K562 (cell line): ENCODE measurements around the gene CCT5. TPM values are rescaled to one million over a fixed set of nuclear protein-coding genes. Genes with fewer than 3 reads are reported as not detected.
A peak's percentile ranks its signal among the peaks of the same experiment; 100 is the strongest.

ENCODE experiments used
- CTCFL ChIP-seq: IDR thresholded peaks from 2 replicates; pipeline ENCODE4 v1.6.1; 2011; ENCODE audit warnings: borderline replicate concordance, low read depth, mild to moderate bottlenecking, moderate library complexity, low read length; ENCODE audit not compliant: insufficient read depth, poor library complexity, severe bottlenecking
- JUND ChIP-seq, 2 experiments: IDR thresholded peaks; 2 replicates in 1 of 2; 3 replicates in 1 of 2; pipeline ENCODE4 v1.6.1; 2011; ENCODE audit warnings: borderline replicate concordance in 2 of 2, low read depth in 2 of 2, low read length in 2 of 2, improper control_type of control experiment in 1 of 2, missing biosample characterization in 1 of 2, missing genetic modification characterization in 1 of 2, missing genetic modification reagents in 1 of 2
- KLF10 ChIP-seq: fragments of 250-450 bp; sonication (Bioruptor Pico); IDR thresholded peaks from 2 replicates; pipeline ENCODE4 v1.6.1; 2021; ENCODE audit warnings: matching md5 sums
- POLR2AphosphoS5 ChIP-seq: IDR thresholded peaks from 2 replicates; pipeline ENCODE4 v1.6.1; 2011; ENCODE audit warnings: mild to moderate bottlenecking, low read depth, low read length, moderate library complexity; ENCODE audit not compliant: control insufficient read depth, insufficient read depth
- RCOR1 ChIP-seq, 2 experiments: IDR thresholded peaks; 2 replicates each; pipeline ENCODE4 v1.6.1; 2012; ENCODE audit warnings: low read depth in 2 of 2, low read length in 2 of 2, borderline replicate concordance in 1 of 2, improper control_type of control experiment in 1 of 2
- SMARCA4 ChIP-seq: fragments of 450-650 bp; IDR thresholded peaks from 2 replicates; pipeline ENCODE4 v1.6.1; 2016
- TGIF2 ChIP-seq: sonication (generic); formaldehyde crosslinking; IDR thresholded peaks from 2 replicates; pipeline ENCODE4 v1.8.1; 2022; ENCODE audit warnings: mild to moderate bottlenecking, missing genetic modification reagents, moderate library complexity
- ZBED1 ChIP-seq: IDR thresholded peaks from 2 replicates; pipeline ENCODE4 v1.6.1; 2014
- polyA plus RNA-seq, 8 experiments: library from polyadenylated mRNA; depleted of rRNA in 4 of 8; stranded (reverse) in 5 of 8; unstranded in 3 of 8; fragments of >200 nt; fragmentation: Nextera tagmentation in 2 of 8; fragmentation: Illumina TruSeq in 1 of 8; extraction: Ambion mirVana in 2 of 8; extraction: Trizol in 1 of 8; gene quantifications; 2 replicates each; pipeline versions ENCODE4 v1.2.1 to v1.2.3, GENCODE V29; 2011 to 2014; ENCODE audit warnings: inconsistent platforms in 1 of 8, missing spikeins in 1 of 8
- total RNA-seq, 7 experiments: library from RNA; depleted of rRNA in 6 of 7; stranded (reverse); fragments of >200 nt in 6 of 7; fragmentation: Illumina TruSeq in 2 of 7; extraction: Trizol in 2 of 7; gene quantifications; 2 replicates each; pipeline versions ENCODE4 v1.2.1 to v1.2.3, GENCODE V29; 2011 to 2021; ENCODE audit warnings: low replicate concordance in 1 of 7

Gene CCT5
- total and polyA plus RNA-seq, 9 of the 15 experiments (the other 6 are each of a cell fraction or from before 2014, with no cell fraction given) = 782 to 1,606 (median 1,153) TPM

GRCh38 chr5:10262121-10262774, 12.2 kb downstream of the CCT5 start (continued):
- TF ChIP-seq RCOR1 (IDR thresholded peaks at IDR 0.05; ENCODE audit: borderline replicate concordance in 1 of 2, low read depth in 2 of 2, low read length in 2 of 2) = peak in 1 of 2 experiments; percentile 64; a peak in 1 of 4 replicates
- TF ChIP-seq ZBED1 = peak; percentile 86; the same call in 1 of the 2 replicates
- TF ChIP-seq TGIF2 (CRISPR knock-in tag) = no peak
- peak; percentile 66 for TF ChIP-seq JUND (IDR thresholded peaks at IDR 0.05; ENCODE audit: borderline replicate concordance, low read depth, low read length)
- TF ChIP-seq JUND (tag; IDR thresholded peaks at IDR 0.05; ENCODE audit: borderline replicate concordance, low read depth, low read length) = peak; percentile 30; the same call in 1 of the 3 replicates
- peak; percentile 37; the same call in 1 of the 2 replicates for TF ChIP-seq SMARCA4
- no peak for TF ChIP-seq KLF10
- TF ChIP-seq CTCFL = no peak
- TF ChIP-seq POLR2AphosphoS5 = peak; percentile 50; the same call in 1 of the 2 replicates
